ENCODE measurements around the gene SSRP1. TPM values are rescaled to one million over a fixed set of nuclear protein-coding genes. Genes with fewer than 3 reads are reported as not detected.
A peak's percentile ranks its signal among the peaks of the same experiment; 100 is the strongest.

Gene SSRP1
- total RNA-seq, 1 experiment from 2014 or later: 290 TPM

DNA sequence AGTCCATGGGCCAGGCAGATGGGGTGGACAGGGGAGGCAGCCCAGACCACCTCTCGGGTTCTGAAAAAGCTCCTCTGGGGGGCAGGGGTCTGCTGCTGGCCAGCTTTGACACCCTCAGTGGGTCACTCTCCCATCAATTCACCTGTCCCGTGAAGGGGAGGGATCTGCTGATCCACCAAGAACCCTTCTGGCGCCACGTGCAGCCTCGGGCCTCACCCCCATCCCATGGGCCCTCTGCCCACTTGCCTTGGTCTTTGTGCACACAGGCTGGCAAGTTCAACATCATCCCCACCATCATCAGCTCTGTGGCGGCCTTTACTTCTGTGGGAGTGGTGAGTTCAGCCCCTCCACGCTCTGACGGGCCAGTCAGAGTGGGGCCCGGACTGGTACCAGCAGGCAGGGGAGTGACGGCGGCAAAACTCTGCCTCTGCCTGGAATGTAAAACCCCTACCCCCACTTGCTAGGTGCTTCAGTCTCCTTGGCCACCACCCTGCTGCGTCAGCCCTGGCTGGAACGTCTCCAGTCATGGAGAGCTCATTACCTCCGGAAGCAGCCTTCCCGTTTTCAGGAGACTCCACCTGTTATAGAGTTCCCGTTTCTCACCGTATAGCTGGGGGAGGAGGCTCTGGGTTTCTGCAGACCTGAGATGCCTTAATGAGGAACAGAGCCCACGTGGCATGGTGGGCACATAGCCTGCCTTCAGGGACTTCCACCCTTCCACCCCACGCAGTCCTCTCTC is 32.6 kb upstream of the SSRP1 start:
- intact Hi-C loops (cut with micrococcal nuclease; ENCODE audit: unreplicated experiment): no loop called here
- no peaks in the 10 kb centered on the region for H3K36me3 ChIP-seq (ENCODE audit: low read depth)
- DNase-seq: peak in 1 of 2 experiments; percentile 21
- BruUV-seq (replicated peaks): no TSS peak
- CTCF ChIA-PET: interaction anchor here (0.5 to 1.8 kb wide), 3 partner anchors 91 to 1284 kb away, joined by 3 to 4 read pairs (median 3); no protein-coding TSS in a partner anchor
- no peaks in the 10 kb centered on the region for H3K4me1 ChIP-seq (replicated peaks; ENCODE audit: insufficient read depth)
- H3K79me2 ChIP-seq (ENCODE audit: low read depth): no peaks in the 10 kb centered on the region
- no peaks in the 10 kb centered on the region for H3K9me2 ChIP-seq (ENCODE audit: insufficient read depth)
- H2AFZ ChIP-seq: no peak overlapping the region
- POLR2A ChIA-PET (ENCODE audit: unreplicated experiment): no interaction called here
- no peaks in the 10 kb centered on the region for H3K9me3 ChIP-seq (ENCODE audit: insufficient read depth, low read depth)
- peaks cover 28% of the 10 kb centered on the region; the same call in 1 of the 2 replicates for H3K27me3 ChIP-seq (ENCODE audit: insufficient read depth, low read depth)
- peak overlapping the region; percentile 23; the same call in 1 of the 2 replicates for H3K4me2 ChIP-seq
- no peak overlapping the region for H3K4me3 ChIP-seq
- H3F3A ChIP-seq (ENCODE audit: insufficient read depth, low read depth): no peaks in the 10 kb centered on the region
- TF ChIP-seq EZH2 (IDR thresholded peaks at IDR 0.05; ENCODE audit: low read depth): no peak
- TF ChIP-seq, protein P1, sequence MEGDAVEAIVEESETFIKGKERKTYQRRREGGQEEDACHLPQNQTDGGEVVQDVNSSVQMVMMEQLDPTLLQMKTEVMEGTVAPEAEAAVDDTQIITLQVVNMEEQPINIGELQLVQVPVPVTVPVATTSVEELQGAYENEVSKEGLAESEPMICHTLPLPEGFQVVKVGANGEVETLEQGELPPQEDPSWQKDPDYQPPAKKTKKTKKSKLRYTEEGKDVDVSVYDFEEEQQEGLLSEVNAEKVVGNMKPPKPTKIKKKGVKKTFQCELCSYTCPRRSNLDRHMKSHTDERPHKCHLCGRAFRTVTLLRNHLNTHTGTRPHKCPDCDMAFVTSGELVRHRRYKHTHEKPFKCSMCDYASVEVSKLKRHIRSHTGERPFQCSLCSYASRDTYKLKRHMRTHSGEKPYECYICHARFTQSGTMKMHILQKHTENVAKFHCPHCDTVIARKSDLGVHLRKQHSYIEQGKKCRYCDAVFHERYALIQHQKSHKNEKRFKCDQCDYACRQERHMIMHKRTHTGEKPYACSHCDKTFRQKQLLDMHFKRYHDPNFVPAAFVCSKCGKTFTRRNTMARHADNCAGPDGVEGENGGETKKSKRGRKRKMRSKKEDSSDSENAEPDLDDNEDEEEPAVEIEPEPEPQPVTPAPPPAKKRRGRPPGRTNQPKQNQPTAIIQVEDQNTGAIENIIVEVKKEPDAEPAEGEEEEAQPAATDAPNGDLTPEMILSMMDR (conservative IDR thresholded peaks at IDR 0.05): no peak
- H4K20me1 ChIP-seq (ENCODE audit: insufficient read depth): no peaks in the 10 kb centered on the region
- H3K27ac ChIP-seq: no peak overlapping the region

DNA sequence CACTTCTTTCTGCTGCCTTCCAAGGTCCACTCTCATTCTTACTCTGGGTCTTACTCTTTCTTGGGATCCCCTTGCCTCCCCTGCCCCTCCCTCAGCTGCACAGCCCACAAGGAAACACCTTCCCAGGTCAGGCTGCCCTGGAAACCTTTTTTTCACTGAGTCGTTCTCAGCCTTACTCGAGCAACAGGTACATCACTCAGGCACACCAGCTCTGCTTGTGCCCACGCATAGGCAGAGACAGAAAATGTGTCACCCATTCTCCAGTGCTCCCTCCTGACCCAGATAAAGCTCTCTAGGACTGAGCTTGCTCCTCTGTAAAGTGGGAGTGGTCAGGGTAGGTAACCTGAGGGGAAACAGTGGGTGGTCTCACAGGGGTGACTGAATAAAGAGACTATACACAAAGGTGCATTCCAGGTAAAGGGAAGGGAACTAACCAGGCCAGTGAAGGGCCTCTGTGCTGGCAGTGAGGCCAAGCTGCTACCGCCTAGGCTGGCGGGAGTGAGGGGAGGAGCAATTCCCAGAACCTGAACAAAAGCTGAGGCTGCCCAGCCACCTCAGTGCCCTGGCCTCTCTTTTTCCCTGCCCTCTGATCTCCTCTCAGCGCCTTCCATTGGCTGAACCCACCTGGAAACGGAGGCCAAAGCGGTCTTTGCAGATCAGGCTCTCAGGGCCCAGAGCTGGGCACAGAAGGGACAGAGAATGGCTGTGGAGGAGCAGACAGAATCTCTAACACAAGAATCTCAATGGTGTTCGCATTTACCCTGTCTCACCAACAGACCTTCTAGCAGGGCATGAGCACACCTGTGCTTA is 29.4 kb upstream of the SSRP1 start:
- POLR2A ChIA-PET (ENCODE audit: unreplicated experiment): no interaction called here
- DNase-seq: no peak
- Histone ChIP-seq H3K79me2 (ENCODE audit: low read depth) (no peaks in the 10 kb centered on the region), H3K9me3 (ENCODE audit: insufficient read depth, low read depth) (no peaks in the 10 kb centered on the region), H4K20me1 (ENCODE audit: insufficient read depth) (no peaks in the 10 kb centered on the region), H3K4me1 (replicated peaks; ENCODE audit: insufficient read depth) (peaks cover 4% of the 10 kb centered on the region; the same call in 1 of the 2 replicates), H3K4me3 (no peak overlapping the region), H3K27me3 (ENCODE audit: insufficient read depth, low read depth) (peaks cover 37% of the 10 kb centered on the region; the same call in 1 of the 2 replicates), H3K36me3 (ENCODE audit: low read depth) (no peaks in the 10 kb centered on the region), H3K27ac (no peak overlapping the region), H3F3A (ENCODE audit: insufficient read depth, low read depth) (peaks cover 8% of the 10 kb centered on the region; the same call in 1 of the 2 replicates), H3K9me2 (ENCODE audit: insufficient read depth) (no peaks in the 10 kb centered on the region), H2AFZ (no peak overlapping the region), H3K4me2 (no peak overlapping the region)
- BruUV-seq (replicated peaks): no TSS peak
- TF ChIP-seq EZH2 (IDR thresholded peaks at IDR 0.05; ENCODE audit: low read depth): no peak
- TF ChIP-seq, protein P1 (conservative IDR thresholded peaks at IDR 0.05): no peak
- intact Hi-C loops (cut with micrococcal nuclease; ENCODE audit: unreplicated experiment): no loop called here
- CTCF ChIA-PET: no interaction called here

DNA sequence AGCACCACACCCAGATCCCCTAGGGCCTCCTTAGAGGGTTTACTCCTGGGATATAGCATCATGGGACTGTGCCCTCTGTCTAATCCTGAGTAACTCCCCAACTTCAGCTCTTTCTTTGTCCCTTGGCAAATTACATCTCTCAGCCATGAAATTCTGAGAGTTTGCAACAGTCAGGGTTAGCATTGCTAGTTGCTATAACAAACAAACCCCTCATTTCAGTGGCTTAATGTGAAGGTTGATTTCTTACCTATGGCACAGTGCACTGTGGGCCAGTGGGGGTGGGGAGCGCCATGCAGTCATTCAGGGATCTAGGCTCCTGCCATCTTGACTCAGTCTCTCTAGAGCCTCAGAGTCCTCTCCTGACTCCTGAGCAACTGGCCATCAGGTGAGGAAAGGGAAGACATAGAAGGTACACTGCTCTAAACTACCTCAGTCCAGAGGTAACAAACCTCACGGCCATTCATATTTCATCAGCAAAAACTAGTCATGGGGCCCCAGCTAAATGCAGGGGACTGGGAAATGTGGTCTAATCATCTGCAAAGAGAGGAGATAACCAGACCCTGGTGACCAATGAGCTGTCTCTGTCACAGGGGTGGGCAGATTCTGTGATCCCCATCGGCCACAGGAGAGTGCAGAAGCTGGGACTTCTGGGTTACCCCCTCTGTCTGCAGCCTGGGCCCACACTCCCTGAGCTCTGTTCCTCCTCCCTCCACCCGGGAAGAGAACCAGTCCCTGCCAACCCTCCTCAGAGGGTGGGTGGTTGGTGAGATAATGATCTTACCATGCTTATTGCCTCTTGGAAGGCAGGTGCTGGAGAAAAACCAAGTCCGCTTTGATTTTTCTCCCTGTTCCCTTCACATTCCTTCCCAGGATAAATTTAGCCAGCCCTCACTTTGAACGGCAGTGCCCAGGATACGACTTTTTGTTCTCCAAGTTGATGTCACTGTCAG is 27.7 kb upstream of the SSRP1 start:
- POLR2A ChIA-PET (ENCODE audit: unreplicated experiment): no interaction called here
- no peaks in the 10 kb centered on the region for H3K36me3 ChIP-seq (ENCODE audit: low read depth)
- no peaks in the 10 kb centered on the region for H3K79me2 ChIP-seq (ENCODE audit: low read depth)
- H3K4me3 ChIP-seq: no peak overlapping the region
- peaks cover 11% of the 10 kb centered on the region; the same call in 1 of the 2 replicates for H3F3A ChIP-seq (ENCODE audit: insufficient read depth, low read depth)
- CTCF ChIA-PET: no interaction called here
- H4K20me1 ChIP-seq (ENCODE audit: insufficient read depth): no peaks in the 10 kb centered on the region
- H3K9me2 ChIP-seq (ENCODE audit: insufficient read depth): no peaks in the 10 kb centered on the region
- TF ChIP-seq, protein P1 (conservative IDR thresholded peaks at IDR 0.05): no peak
- TF ChIP-seq EZH2 (IDR thresholded peaks at IDR 0.05; ENCODE audit: low read depth): no peak
- H2AFZ ChIP-seq: no peak overlapping the region
- DNase-seq: no peak
- no peak overlapping the region for H3K4me2 ChIP-seq
- no peak overlapping the region for H3K27ac ChIP-seq
- H3K4me1 ChIP-seq (replicated peaks; ENCODE audit: insufficient read depth): peaks cover 13% of the 10 kb centered on the region; the same call in 1 of the 2 replicates
- intact Hi-C loops (cut with micrococcal nuclease; ENCODE audit: unreplicated experiment): no loop called here
- no TSS peak for BruUV-seq (replicated peaks)
- H3K9me3 ChIP-seq (ENCODE audit: insufficient read depth, low read depth): no peaks in the 10 kb centered on the region
- H3K27me3 ChIP-seq (ENCODE audit: insufficient read depth, low read depth): peaks cover 37% of the 10 kb centered on the region; the same call in 1 of the 2 replicates
